DND-41 (cell line): ENCODE data around the gene SUB1.
"Not testable (repeated sequence)": the region's sequence is repeated elsewhere in the genome, so short reads cannot be mapped to it uniquely, and the experiment has no call there.

Experiments used
- ATAC-seq: fragments of 200-7000 bp; cut with Tn5 transposase; 3 replicates; pipeline ENCODE4 v1.9.1; 2021; ENCODE audit warnings: low read depth; ENCODE audit not compliant: insufficient read depth
- DNase-seq: peaks from one replicate; pipeline ENCODE4 v3.0.0-alpha.2; 2020
- H2AFZ ChIP-seq: 2 replicates; pipeline ENCODE4 v1.6.0; 2012; ENCODE audit warnings: low read depth, low read length
- H3K27ac ChIP-seq: 2 replicates; pipeline ENCODE4 v1.5.1; 2012; ENCODE audit warnings: low read length, inconsistent platforms
- H3K27me3 ChIP-seq: fragments of 200-600 bp; sonication (generic); 2 replicates; pipeline ENCODE4 v1.6.0; 2012; ENCODE audit warnings: low read length, mild to moderate bottlenecking, inconsistent platforms; ENCODE audit not compliant: insufficient read depth, poor library complexity
- H3K36me3 ChIP-seq: 2 replicates; pipeline ENCODE4 v1.5.1; 2012; ENCODE audit warnings: low read length, inconsistent platforms; ENCODE audit not compliant: insufficient read depth
- H3K4me1 ChIP-seq: 2 replicates; pipeline ENCODE4 v1.5.1; 2012; ENCODE audit warnings: mild to moderate bottlenecking, low read length; ENCODE audit not compliant: insufficient read depth
- H3K4me2 ChIP-seq: 2 replicates; pipeline ENCODE4 v1.6.0; 2012; ENCODE audit warnings: mild to moderate bottlenecking, moderate library complexity, low read length, inconsistent platforms; ENCODE audit not compliant: insufficient read depth
- H3K4me3 ChIP-seq, 2 experiments: fragments of 200-600 bp in 1 of 2; shearing (Covaris generic) in 1 of 2; 2 replicates each; pipeline ENCODE4 v1.5.1; 2012 to 2016; ENCODE audit warnings: inconsistent platforms in 2 of 2, low read length in 2 of 2, mild to moderate bottlenecking in 2 of 2, low read depth in 1 of 2, moderate library complexity in 1 of 2
- H3K79me2 ChIP-seq: 2 replicates; pipeline ENCODE4 v1.6.0; 2012; ENCODE audit warnings: low read length, inconsistent platforms; ENCODE audit not compliant: insufficient read depth
- H3K9ac ChIP-seq: 2 replicates; pipeline ENCODE4 v1.6.0; 2012; ENCODE audit warnings: low read depth, mild to moderate bottlenecking, inconsistent platforms, low read length, moderate library complexity
- H3K9me3 ChIP-seq: 2 replicates; pipeline ENCODE4 v1.5.1; 2012; ENCODE audit warnings: low read length, moderate library complexity, mild to moderate bottlenecking, inconsistent platforms; ENCODE audit not compliant: insufficient read depth, severe bottlenecking
- H4K20me1 ChIP-seq: 2 replicates; pipeline ENCODE4 v1.6.0; 2012; ENCODE audit warnings: low read length; ENCODE audit not compliant: insufficient read depth
- EZH2 ChIP-seq: IDR thresholded peaks from 3 replicates; pipeline ENCODE4 v1.6.1; 2012; ENCODE audit warnings: borderline replicate concordance, low read depth, mild to moderate bottlenecking, moderate library complexity, low read length, inconsistent platforms; ENCODE audit not compliant: severe bottlenecking
- TF ChIP-seq, protein P1 (sequence below): IDR thresholded peaks from 2 replicates; pipeline ENCODE4 v1.5.1; 2012; ENCODE audit warnings: borderline replicate concordance, low read length, moderate library complexity, mild to moderate bottlenecking; ENCODE audit not compliant: poor library complexity, severe bottlenecking; ENCODE audit errors: extremely low read depth

SUB1 gene

GRCh38 chr5:32551865-32552264, 33.5 kb upstream of the SUB1 start:
- Histone ChIP-seq H3K9ac (no peak overlapping the region), H3K4me2 (no peak overlapping the region), H3K4me3 (no peak overlapping the region), H3K4me1 (no peaks in the 10 kb centered on the region), H2AFZ (no peak overlapping the region), H3K9me3 (no peaks in the 10 kb centered on the region), H3K36me3 (no peaks in the 10 kb centered on the region), H4K20me1 (no peaks in the 10 kb centered on the region), H3K27me3 (no peaks in the 10 kb centered on the region), H3K27ac (no peak overlapping the region), H3K79me2 (no peaks in the 10 kb centered on the region)
- no peak for ATAC-seq
- DNase-seq: no peak
- TF ChIP-seq EZH2: no peak
- TF ChIP-seq, protein P1, sequence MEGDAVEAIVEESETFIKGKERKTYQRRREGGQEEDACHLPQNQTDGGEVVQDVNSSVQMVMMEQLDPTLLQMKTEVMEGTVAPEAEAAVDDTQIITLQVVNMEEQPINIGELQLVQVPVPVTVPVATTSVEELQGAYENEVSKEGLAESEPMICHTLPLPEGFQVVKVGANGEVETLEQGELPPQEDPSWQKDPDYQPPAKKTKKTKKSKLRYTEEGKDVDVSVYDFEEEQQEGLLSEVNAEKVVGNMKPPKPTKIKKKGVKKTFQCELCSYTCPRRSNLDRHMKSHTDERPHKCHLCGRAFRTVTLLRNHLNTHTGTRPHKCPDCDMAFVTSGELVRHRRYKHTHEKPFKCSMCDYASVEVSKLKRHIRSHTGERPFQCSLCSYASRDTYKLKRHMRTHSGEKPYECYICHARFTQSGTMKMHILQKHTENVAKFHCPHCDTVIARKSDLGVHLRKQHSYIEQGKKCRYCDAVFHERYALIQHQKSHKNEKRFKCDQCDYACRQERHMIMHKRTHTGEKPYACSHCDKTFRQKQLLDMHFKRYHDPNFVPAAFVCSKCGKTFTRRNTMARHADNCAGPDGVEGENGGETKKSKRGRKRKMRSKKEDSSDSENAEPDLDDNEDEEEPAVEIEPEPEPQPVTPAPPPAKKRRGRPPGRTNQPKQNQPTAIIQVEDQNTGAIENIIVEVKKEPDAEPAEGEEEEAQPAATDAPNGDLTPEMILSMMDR: no peak

DNA sequence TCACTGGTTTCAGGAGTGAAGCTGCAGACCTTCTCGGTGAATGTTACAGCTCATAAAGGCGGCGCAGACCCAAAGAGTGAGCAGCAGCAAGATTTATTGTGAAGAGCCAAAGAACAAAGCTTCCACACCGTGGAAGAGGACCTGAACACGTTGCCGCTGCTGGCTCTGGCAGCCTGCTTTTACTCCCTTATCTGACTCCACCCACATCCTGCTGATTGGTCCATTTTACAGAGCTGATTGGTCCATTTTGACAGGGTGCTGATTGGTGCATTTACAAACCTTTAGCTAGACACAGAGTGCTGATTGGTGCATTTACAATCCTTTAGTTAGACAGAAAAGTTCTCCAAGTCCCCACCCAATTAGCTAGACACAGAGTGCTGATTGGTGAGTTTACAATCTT, 32.9 kb upstream of the SUB1 start:
- H3K36me3 ChIP-seq, H3K4me2 ChIP-seq, H3K4me3 ChIP-seq, H3K4me1 ChIP-seq, H3K9ac ChIP-seq, ATAC-seq, H3K27ac ChIP-seq, H3K27me3 ChIP-seq, H4K20me1 ChIP-seq, H3K9me3 ChIP-seq, DNase-seq, H2AFZ ChIP-seq, H3K79me2 ChIP-seq: not testable (repeated sequence)

- no peak for ATAC-seq
- TF ChIP-seq, protein P1: no peak
- TF ChIP-seq EZH2: no peak
- H2AFZ ChIP-seq: no peak overlapping the region
- DNase-seq: no peak
- no peaks in the 10 kb centered on the region for H4K20me1 ChIP-seq
- H3K9me3 ChIP-seq: no peaks in the 10 kb centered on the region
- H3K27ac ChIP-seq: no peak overlapping the region
- H3K4me3 ChIP-seq: no peak overlapping the region
- no peaks in the 10 kb centered on the region for H3K27me3 ChIP-seq
- H3K36me3 ChIP-seq: no peaks in the 10 kb centered on the region
- no peaks in the 10 kb centered on the region for H3K79me2 ChIP-seq
- no peak overlapping the region for H3K9ac ChIP-seq
- H3K4me1 ChIP-seq: no peaks in the 10 kb centered on the region
- H3K4me2 ChIP-seq: no peak overlapping the region
Measured at GRCh38 chr5:32552936-32553335, 32.4 kb upstream of the SUB1 start.

- not testable (repeated sequence) for H2AFZ ChIP-seq, H4K20me1 ChIP-seq, H3K4me2 ChIP-seq, H3K79me2 ChIP-seq, H3K9me3 ChIP-seq, H3K27me3 ChIP-seq, DNase-seq, H3K27ac ChIP-seq, H3K4me3 ChIP-seq, H3K4me1 ChIP-seq, H3K36me3 ChIP-seq, H3K9ac ChIP-seq, ATAC-seq
Measured at GRCh38 chr5:32554181-32554780, 31.1 kb upstream of the SUB1 start.

GRCh38 chr5:32556543-32556942, 28.8 kb upstream of the SUB1 start:
- H3K4me3 ChIP-seq, H3K9ac ChIP-seq, H3K27me3 ChIP-seq, H3K9me3 ChIP-seq, DNase-seq, H4K20me1 ChIP-seq, H2AFZ ChIP-seq, ATAC-seq, H3K4me1 ChIP-seq, H3K4me2 ChIP-seq, H3K36me3 ChIP-seq, H3K27ac ChIP-seq, H3K79me2 ChIP-seq: not testable (repeated sequence)
